Measurements from ENCODE around the gene NUMA1. TPM values are rescaled to one million over a fixed set of nuclear protein-coding genes. Genes with fewer than 3 reads are reported as not detected.

NUMA1 gene
- total and polyA plus RNA-seq, 9 of the 15 experiments (the other 6 are each of a cell fraction or from before 2014, with no cell fraction given): 4.1 to 104 (median 51.2) TPM

- peak; percentile 56; the same call in 1 of the 2 replicates for TF ChIP-seq TOE1 (IDR thresholded peaks at IDR 0.05; ENCODE audit: borderline replicate concordance)
- TF ChIP-seq TOE1 (CRISPR knock-in tag; IDR thresholded peaks at IDR 0.05; ENCODE audit: borderline replicate concordance, low read depth): no peak
- no peak for TF ChIP-seq POLR3G (IDR thresholded peaks at IDR 0.05; ENCODE audit: extremely low read depth, insufficient read length, insufficient replicate concordance)
- TF ChIP-seq RBFOX2 (IDR thresholded peaks at IDR 0.05; ENCODE audit: low read depth, low read length): peak; percentile 92
- TF ChIP-seq E2F8 (IDR thresholded peaks at IDR 0.05; ENCODE audit: low read depth, partially characterized antibody): peak; percentile 89
- TF ChIP-seq XRCC5 (IDR thresholded peaks at IDR 0.05; ENCODE audit: low read depth, low read length): peak; percentile 73
- 0 out of 2 replicates have a peak, but pooled peaks have one; percentile 47 for TF ChIP-seq SMARCE1 (IDR thresholded peaks at IDR 0.05)
- TF ChIP-seq PBX2 (CRISPR knock-in tag; IDR thresholded peaks at IDR 0.05; ENCODE audit: low read depth): peak; percentile 84
- peak; percentile 99 for TF ChIP-seq PBX2 (tag; conservative IDR thresholded peaks at IDR 0.05; ENCODE audit: low read depth)
- peak; percentile 40; the same call in 1 of the 2 replicates for TF ChIP-seq ZNF644 (tag; IDR thresholded peaks at IDR 0.05; ENCODE audit: low read depth)
- peak; percentile 57; the same call in 1 of the 2 replicates for TF ChIP-seq POLR2AphosphoS2 (IDR thresholded peaks at IDR 0.05; ENCODE audit: low read length)
- TF ChIP-seq SIN3A (IDR thresholded peaks at IDR 0.05; ENCODE audit: borderline replicate concordance in 2 of 2, control insufficient read depth in 1 of 2, low read depth in 2 of 2, low read length in 2 of 2): peak in 1 of 2 experiments; percentile 46; a peak in 1 of 4 replicates
- peak; percentile 65 for TF ChIP-seq NEUROD1 (IDR thresholded peaks at IDR 0.05; ENCODE audit: borderline replicate concordance, low read depth, low read length, partially characterized antibody)
- peak; percentile 78 for TF ChIP-seq SP2 (IDR thresholded peaks at IDR 0.05; ENCODE audit: extremely low read depth, low read depth, low read length, poor library complexity, severe bottlenecking)
- TF ChIP-seq NKRF (IDR thresholded peaks at IDR 0.05; ENCODE audit: borderline replicate concordance): no peak; the same call in 1 of the 2 replicates
- TF ChIP-seq ARID3A (IDR thresholded peaks at IDR 0.05; ENCODE audit: borderline replicate concordance, low read depth, low read length): peak; percentile 33; the same call in 1 of the 2 replicates
Observed at GRCh38 chr11:72112143-72112977, 32.0 kb upstream of the NUMA1 start, which contains the start of gene ANAPC15 (continued).

Data from K562 (cell line).